Trophoblast cell (in vitro differentiated cells and primary cell): ENCODE measurements around the gene PSMD14.
"Not testable (repeated sequence)": the region's sequence is repeated elsewhere in the genome, so short reads cannot be mapped to it uniquely, and the experiment has no call there.

Source experiments
- DNase-seq, 2 donors: peaks; one replicate each; pipeline ENCODE4 v3.0.0-alpha.2; 2016
- H2AFZ ChIP-seq: 2 replicates; pipeline ENCODE4 v1.6.1; 2013; ENCODE audit warnings: low read length, moderate library complexity, mild to moderate bottlenecking; ENCODE audit not compliant: insufficient read depth, poor library complexity
- H2AK5ac ChIP-seq: 2 replicates; pipeline ENCODE4 v1.6.1; 2013; ENCODE audit warnings: mild to moderate bottlenecking, low read length
- H2BK120ac ChIP-seq: 2 replicates; pipeline ENCODE4 v1.6.1; 2013; ENCODE audit warnings: low read length, mild to moderate bottlenecking, moderate library complexity; ENCODE audit not compliant: insufficient read depth, poor library complexity
- H2BK12ac ChIP-seq: 2 replicates; pipeline ENCODE4 v1.6.1; 2013; ENCODE audit warnings: mild to moderate bottlenecking, low read length, moderate library complexity
- H2BK5ac ChIP-seq: 2 replicates; pipeline ENCODE4 v1.6.1; 2013; ENCODE audit warnings: low read length, low read depth, moderate library complexity, mild to moderate bottlenecking; ENCODE audit not compliant: poor library complexity
- H3K14ac ChIP-seq: 2 replicates; pipeline ENCODE4 v1.6.1; 2013; ENCODE audit warnings: mild to moderate bottlenecking, low read length
- H3K18ac ChIP-seq: 2 replicates; pipeline ENCODE4 v1.6.1; 2013; ENCODE audit warnings: mild to moderate bottlenecking, low read length
- H3K23ac ChIP-seq: 2 replicates; pipeline ENCODE4 v1.6.1; 2013; ENCODE audit warnings: low read length
- H3K27ac ChIP-seq: 2 replicates; pipeline ENCODE4 v1.5.1; 2013; ENCODE audit warnings: low read depth, mild to moderate bottlenecking, inconsistent platforms, low read length, moderate library complexity
- H3K27me3 ChIP-seq: 2 replicates; pipeline ENCODE4 v1.6.1; 2013; ENCODE audit warnings: inconsistent platforms, mild to moderate bottlenecking, low read length, moderate library complexity; ENCODE audit not compliant: insufficient read depth
- H3K36me3 ChIP-seq, 2 experiments: 1 replicate in 1 of 2; 2 replicates in 1 of 2; pipeline ENCODE4 v1.6.1; 2013; ENCODE audit warnings: low read length in 2 of 2, mild to moderate bottlenecking in 2 of 2, moderate library complexity in 1 of 2; ENCODE audit not compliant: insufficient read depth in 2 of 2, control insufficient read depth in 1 of 2
- H3K4ac ChIP-seq: 2 replicates; pipeline ENCODE4 v1.6.1; 2013; ENCODE audit warnings: low read depth, mild to moderate bottlenecking, low read length, moderate library complexity
- H3K4me1 ChIP-seq, 2 experiments: 1 replicate in 1 of 2; 2 replicates in 1 of 2; pipeline ENCODE4 v1.6.1; 2013; ENCODE audit warnings: low read length in 2 of 2, mild to moderate bottlenecking in 2 of 2, moderate library complexity in 1 of 2; ENCODE audit not compliant: insufficient read depth in 2 of 2, control insufficient read depth in 1 of 2
- H3K4me2 ChIP-seq: 2 replicates; pipeline ENCODE4 v1.6.1; 2013; ENCODE audit warnings: inconsistent platforms, mild to moderate bottlenecking, low read length, moderate library complexity
- H3K4me3 ChIP-seq: 2 replicates; pipeline ENCODE4 v1.5.1; 2013; ENCODE audit warnings: mild to moderate bottlenecking, low read depth, low read length, inconsistent platforms
- H3K79me1 ChIP-seq: one replicate; pipeline ENCODE4 v1.6.1; 2013; ENCODE audit warnings: low read length
- H3K79me2 ChIP-seq: 2 replicates; pipeline ENCODE4 v1.6.1; 2013; ENCODE audit warnings: low read length, mild to moderate bottlenecking; ENCODE audit not compliant: control insufficient read depth, insufficient read depth, poor library complexity
- H3K9ac ChIP-seq: 2 replicates; pipeline ENCODE4 v1.6.1; 2013; ENCODE audit warnings: mild to moderate bottlenecking, low read length
- H3K9me3 ChIP-seq: 2 replicates; pipeline ENCODE4 v1.6.1; 2013; ENCODE audit warnings: low read depth, mild to moderate bottlenecking, control low read depth, inconsistent platforms, low read length; ENCODE audit not compliant: insufficient read depth
- H4K12ac ChIP-seq: 2 replicates; pipeline ENCODE4 v1.6.1; 2013; ENCODE audit warnings: low read depth, mild to moderate bottlenecking, low read length, moderate library complexity
- H4K8ac ChIP-seq: 2 replicates; pipeline ENCODE4 v1.6.1; 2013; ENCODE audit warnings: low read depth, mild to moderate bottlenecking, low read length, moderate library complexity
- H4K91ac ChIP-seq: one replicate; pipeline ENCODE4 v1.6.1; 2013; ENCODE audit warnings: low read depth, mild to moderate bottlenecking, low read length, moderate library complexity
- WGBS: extraction: QIAGEN DNeasy Blood & Tissue Kit; methylation state at CpG from one replicate; pipeline ENCODE4 v1.1.7; 2013; ENCODE audit warnings: missing lambda C conversion rate; ENCODE audit not compliant: insufficient read length, insufficient coverage; ENCODE audit errors: extremely low coverage; 5-methylcytosine and 5-hydroxymethylcytosine counted together

PSMD14 gene

GRCh38 chr2:161282311-161282644, 25.9 kb upstream of the PSMD14 start:
- not testable (repeated sequence) for H3K9ac ChIP-seq, H2AK5ac ChIP-seq, H3K79me2 ChIP-seq, H3K36me3 ChIP-seq, H2BK120ac ChIP-seq, H3K27me3 ChIP-seq, H3K27ac ChIP-seq, H2AFZ ChIP-seq, H3K4me3 ChIP-seq, H3K79me1 ChIP-seq, H3K4me2 ChIP-seq, H3K4me1 ChIP-seq, H3K18ac ChIP-seq, H4K91ac ChIP-seq, H4K8ac ChIP-seq, H2BK5ac ChIP-seq, H3K23ac ChIP-seq, H3K14ac ChIP-seq, H2BK12ac ChIP-seq, DNase-seq, H4K12ac ChIP-seq, H3K4ac ChIP-seq
- no CpG with 5 or more reads among the region's 9 CpGs for WGBS
- peaks cover 10% of the 10 kb centered on the region for H3K9me3 ChIP-seq

GRCh38 chr2:161283926-161284325, 24.3 kb upstream of the PSMD14 start:
- no peaks in the 10 kb centered on the region for H3K4me1 ChIP-seq
- H2BK120ac ChIP-seq = no peak overlapping the region
- no peak overlapping the region for H2BK12ac ChIP-seq
- H4K12ac ChIP-seq = no peak overlapping the region
- no peak overlapping the region for H3K4me2 ChIP-seq
- H4K8ac ChIP-seq = no peak overlapping the region
- H3K4me3 ChIP-seq = no peak overlapping the region
- no peak overlapping the region for H2AK5ac ChIP-seq
- no CpG with 5 or more reads among the region's 1 CpG for WGBS
- no peak overlapping the region for H3K27ac ChIP-seq
- H3K9ac ChIP-seq = no peak overlapping the region
- no peak overlapping the region for H2BK5ac ChIP-seq
- no peaks in the 10 kb centered on the region for H3K27me3 ChIP-seq
- H3K23ac ChIP-seq = no peak overlapping the region
- no peak overlapping the region for H3K18ac ChIP-seq
- no peak overlapping the region for H3K14ac ChIP-seq
- no peak overlapping the region for H2AFZ ChIP-seq
- DNase-seq = peak in 1 of 2 donors; percentile 9
- peaks cover 10% of the 10 kb centered on the region for H3K9me3 ChIP-seq
- H3K4ac ChIP-seq = no peak overlapping the region
- no peaks in the 10 kb centered on the region for H3K36me3 ChIP-seq
- H3K79me2 ChIP-seq = no peaks in the 10 kb centered on the region
- no peak overlapping the region for H4K91ac ChIP-seq
- no peaks in the 10 kb centered on the region for H3K79me1 ChIP-seq

- no peak overlapping the region for H4K12ac ChIP-seq
- H3K4me1 ChIP-seq = no peaks in the 10 kb centered on the region
- peaks cover 5% of the 10 kb centered on the region for H3K79me1 ChIP-seq
- DNase-seq = no peak
- H3K9ac ChIP-seq = no peak overlapping the region
- H3K27ac ChIP-seq = no peak overlapping the region
- H2AFZ ChIP-seq = no peak overlapping the region
- peaks cover 3% of the 10 kb centered on the region for H3K79me2 ChIP-seq
- H3K14ac ChIP-seq = no peak overlapping the region
- no peak overlapping the region for H3K4me2 ChIP-seq
- WGBS = no CpG with 5 or more reads among the region's 1 CpG
- H3K4ac ChIP-seq = no peak overlapping the region
- no peak overlapping the region for H2AK5ac ChIP-seq
- H2BK5ac ChIP-seq = no peak overlapping the region
- H4K8ac ChIP-seq = no peak overlapping the region
- no peaks in the 10 kb centered on the region for H3K27me3 ChIP-seq
- H3K36me3 ChIP-seq = no peaks in the 10 kb centered on the region
- no peak overlapping the region for H3K4me3 ChIP-seq
- H2BK12ac ChIP-seq = no peak overlapping the region
- H2BK120ac ChIP-seq = no peak overlapping the region
- no peak overlapping the region for H4K91ac ChIP-seq
- H3K18ac ChIP-seq = no peak overlapping the region
- no peaks in the 10 kb centered on the region for H3K9me3 ChIP-seq
- H3K23ac ChIP-seq = no peak overlapping the region
Measured at GRCh38 chr2:161303535-161304050, 4.6 kb upstream of the PSMD14 start.

GRCh38 chr2:161306919-161307318, 1.3 kb upstream of the PSMD14 start:
- Histone ChIP-seq H4K12ac (no peak overlapping the region), H3K27me3 (no peaks in the 10 kb centered on the region), H4K91ac (no peak overlapping the region), H3K4me1 (peaks cover 0 to 3% of the 10 kb centered on the region in 2 experiments), H2AK5ac (no peak overlapping the region), H3K79me2 (peaks cover 14% of the 10 kb centered on the region), H2BK120ac (no peak overlapping the region), H3K9me3 (no peaks in the 10 kb centered on the region), H3K23ac (no peak overlapping the region), H3K9ac (no peak overlapping the region), H2AFZ (no peak overlapping the region), H2BK12ac (no peak overlapping the region), H4K8ac (no peak overlapping the region), H3K4ac (no peak overlapping the region), H3K79me1 (peaks cover 7% of the 10 kb centered on the region), H3K4me3 (no peak overlapping the region), H3K14ac (no peak overlapping the region), H3K36me3 (no peaks in the 10 kb centered on the region), H3K18ac (no peak overlapping the region), H3K27ac (no peak overlapping the region), H2BK5ac (no peak overlapping the region), H3K4me2 (no peak overlapping the region)
- DNase-seq = no peak
- WGBS = no CpG with 5 or more reads among the region's 6 CpGs
